ENCODE data around the gene MKS1. TPM values are rescaled to one million over a fixed set of nuclear protein-coding genes. Genes with fewer than 3 reads are reported as not detected.

MKS1 gene
- total RNA-seq, 2 donors from 2014 or later: 14.1 to 28.7 TPM

DNA sequence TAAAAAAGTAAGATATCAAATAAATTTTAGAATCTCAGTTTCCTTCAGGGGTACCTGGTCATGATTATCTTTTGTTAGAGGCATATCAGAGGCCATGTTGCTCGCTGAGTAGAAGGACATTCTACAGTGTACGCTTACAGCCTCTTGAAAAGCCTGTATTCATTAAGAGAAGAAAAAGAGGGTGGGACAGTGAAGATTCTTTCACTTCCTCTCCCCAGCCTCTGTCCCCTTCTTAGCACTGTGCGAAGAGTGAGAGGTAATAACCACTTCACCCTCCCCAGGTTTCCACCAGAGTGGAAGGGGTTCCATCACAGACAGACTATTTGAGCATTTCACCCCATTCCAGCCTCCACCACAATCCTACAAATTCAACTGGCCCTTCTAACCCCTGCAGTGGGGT is 14.5 kb upstream of the MKS1 start:
- Histone ChIP-seq H3K36me3 (no peaks in the 10 kb centered on the region), H3K9me3 (no peaks in the 10 kb centered on the region), H3K27me3 (replicated peaks; ENCODE audit: insufficient read depth) (no peaks in the 10 kb centered on the region), H3K4me3 (no peak overlapping the region), H3K27ac (no peak overlapping the region), H3K4me1 (replicated peaks) (no peaks in the 10 kb centered on the region)
- TF ChIP-seq POLR2AphosphoS5 (IDR thresholded peaks at IDR 0.05): no peak
- TF ChIP-seq, protein P1, sequence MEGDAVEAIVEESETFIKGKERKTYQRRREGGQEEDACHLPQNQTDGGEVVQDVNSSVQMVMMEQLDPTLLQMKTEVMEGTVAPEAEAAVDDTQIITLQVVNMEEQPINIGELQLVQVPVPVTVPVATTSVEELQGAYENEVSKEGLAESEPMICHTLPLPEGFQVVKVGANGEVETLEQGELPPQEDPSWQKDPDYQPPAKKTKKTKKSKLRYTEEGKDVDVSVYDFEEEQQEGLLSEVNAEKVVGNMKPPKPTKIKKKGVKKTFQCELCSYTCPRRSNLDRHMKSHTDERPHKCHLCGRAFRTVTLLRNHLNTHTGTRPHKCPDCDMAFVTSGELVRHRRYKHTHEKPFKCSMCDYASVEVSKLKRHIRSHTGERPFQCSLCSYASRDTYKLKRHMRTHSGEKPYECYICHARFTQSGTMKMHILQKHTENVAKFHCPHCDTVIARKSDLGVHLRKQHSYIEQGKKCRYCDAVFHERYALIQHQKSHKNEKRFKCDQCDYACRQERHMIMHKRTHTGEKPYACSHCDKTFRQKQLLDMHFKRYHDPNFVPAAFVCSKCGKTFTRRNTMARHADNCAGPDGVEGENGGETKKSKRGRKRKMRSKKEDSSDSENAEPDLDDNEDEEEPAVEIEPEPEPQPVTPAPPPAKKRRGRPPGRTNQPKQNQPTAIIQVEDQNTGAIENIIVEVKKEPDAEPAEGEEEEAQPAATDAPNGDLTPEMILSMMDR (IDR thresholded peaks at IDR 0.05): no peak
- no peak for TF ChIP-seq POLR2A (IDR thresholded peaks at IDR 0.05)
- DNase-seq (ENCODE audit: low spot score): no peak
- intact Hi-C loops (cut with DNase I): no loop called here
- 69% methylated on average over 3 of the region's 3 CpGs for WGBS

DNA sequence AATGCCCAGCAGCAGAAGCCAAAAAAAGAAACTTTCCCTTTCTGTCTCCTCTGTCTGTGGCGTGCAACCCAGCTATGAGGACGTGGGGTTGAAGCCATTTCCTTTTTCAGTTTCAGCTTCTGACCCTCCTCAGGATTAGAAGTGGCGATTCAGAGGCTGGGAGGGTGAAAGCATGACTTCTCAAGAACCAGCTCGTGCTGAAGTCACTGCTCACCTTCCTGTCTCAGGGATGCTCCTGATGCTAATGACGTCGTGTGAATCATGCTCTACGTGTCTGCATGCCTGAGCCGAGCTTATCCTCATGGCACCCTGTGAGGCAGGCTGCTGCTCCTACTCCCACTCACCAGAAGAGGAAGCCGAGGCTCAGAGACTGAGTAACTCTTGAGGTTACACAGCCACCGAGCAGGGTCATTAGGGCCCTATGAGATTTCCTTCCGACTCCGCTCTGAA is 13.7 kb upstream of the MKS1 start:
- Histone ChIP-seq H3K4me3 (no peak overlapping the region), H3K9me3 (no peaks in the 10 kb centered on the region), H3K36me3 (no peaks in the 10 kb centered on the region), H3K4me1 (replicated peaks) (no peaks in the 10 kb centered on the region), H3K27me3 (replicated peaks; ENCODE audit: insufficient read depth) (no peaks in the 10 kb centered on the region), H3K27ac (no peak overlapping the region)
- intact Hi-C loops (cut with DNase I): no loop called here
- WGBS: 54% methylated on average over 12 of the region's 12 CpGs
- no peak for TF ChIP-seq POLR2A (IDR thresholded peaks at IDR 0.05)
- TF ChIP-seq POLR2AphosphoS5 (IDR thresholded peaks at IDR 0.05): no peak
- TF ChIP-seq, protein P1 (IDR thresholded peaks at IDR 0.05): no peak
- no peak for DNase-seq (ENCODE audit: low spot score)

DNA sequence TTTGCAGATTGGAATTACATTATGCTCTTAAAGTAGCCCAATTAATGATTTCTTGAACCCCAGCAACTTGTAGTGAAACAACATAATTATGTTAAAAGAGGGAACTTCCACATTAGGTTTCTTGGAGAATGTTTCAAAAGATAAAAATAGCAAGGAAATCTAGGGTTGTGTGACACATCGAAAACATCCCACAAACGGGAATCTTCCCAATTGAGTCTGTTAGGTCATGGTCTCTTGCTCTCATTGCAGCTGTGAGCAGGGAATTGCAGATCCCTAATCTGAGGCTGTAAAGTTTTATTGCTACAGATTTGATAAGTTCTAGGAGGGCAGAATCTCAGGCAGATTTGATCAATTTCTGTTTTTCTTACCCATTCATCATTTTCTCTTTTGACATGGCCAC is 12.6 kb upstream of the MKS1 start:
- WGBS: 31% methylated on average over 2 of the region's 2 CpGs
- H3K27me3 ChIP-seq (replicated peaks; ENCODE audit: insufficient read depth): no peaks in the 10 kb centered on the region
- intact Hi-C loops (cut with DNase I): no loop called here

DNA sequence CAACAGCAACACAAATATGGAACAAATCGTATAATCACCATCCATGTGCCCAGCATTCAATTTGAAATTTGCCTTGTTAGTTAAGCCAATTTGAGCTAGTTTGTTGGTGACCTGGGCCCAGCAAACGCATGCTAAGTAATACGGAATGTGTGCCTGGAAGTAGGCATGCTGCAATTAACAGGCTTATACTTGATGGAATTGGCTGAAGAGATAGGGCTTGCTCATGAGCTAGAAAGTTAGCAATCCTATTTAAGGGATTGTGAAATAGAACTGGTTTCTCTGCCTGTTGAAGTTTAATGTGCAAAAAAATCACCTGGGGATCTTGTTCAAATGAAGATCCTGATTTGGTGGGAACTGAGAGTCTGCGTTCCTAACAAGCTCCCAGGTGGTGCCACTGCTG is 10.8 kb upstream of the MKS1 start:
- H3K4me3 ChIP-seq: no peak overlapping the region
- intact Hi-C loops (cut with DNase I): no loop called here
- H3K27me3 ChIP-seq (replicated peaks; ENCODE audit: insufficient read depth): no peaks in the 10 kb centered on the region
- DNase-seq (ENCODE audit: low spot score): no peak
- no peak overlapping the region for H3K27ac ChIP-seq
- WGBS: 88% methylated on average over 4 of the region's 4 CpGs
- no peaks in the 10 kb centered on the region for H3K4me1 ChIP-seq (replicated peaks)
- no peaks in the 10 kb centered on the region for H3K36me3 ChIP-seq
- no peak for TF ChIP-seq POLR2AphosphoS5 (IDR thresholded peaks at IDR 0.05)
- TF ChIP-seq POLR2A (IDR thresholded peaks at IDR 0.05): no peak
- TF ChIP-seq, protein P1 (IDR thresholded peaks at IDR 0.05): no peak
- no peaks in the 10 kb centered on the region for H3K9me3 ChIP-seq

More for the DNA sequence above, 12.6 kb upstream of the MKS1 start:
- no peak for DNase-seq (ENCODE audit: low spot score)
- Histone ChIP-seq H3K4me1 (replicated peaks) (no peaks in the 10 kb centered on the region), H3K27ac (no peak overlapping the region), H3K4me3 (no peak overlapping the region), H3K9me3 (no peaks in the 10 kb centered on the region), H3K36me3 (no peaks in the 10 kb centered on the region)
- TF ChIP-seq POLR2AphosphoS5 (IDR thresholded peaks at IDR 0.05) (no peak), POLR2A (IDR thresholded peaks at IDR 0.05) (no peak)
- TF ChIP-seq, protein P1 (IDR thresholded peaks at IDR 0.05): no peak

DNA sequence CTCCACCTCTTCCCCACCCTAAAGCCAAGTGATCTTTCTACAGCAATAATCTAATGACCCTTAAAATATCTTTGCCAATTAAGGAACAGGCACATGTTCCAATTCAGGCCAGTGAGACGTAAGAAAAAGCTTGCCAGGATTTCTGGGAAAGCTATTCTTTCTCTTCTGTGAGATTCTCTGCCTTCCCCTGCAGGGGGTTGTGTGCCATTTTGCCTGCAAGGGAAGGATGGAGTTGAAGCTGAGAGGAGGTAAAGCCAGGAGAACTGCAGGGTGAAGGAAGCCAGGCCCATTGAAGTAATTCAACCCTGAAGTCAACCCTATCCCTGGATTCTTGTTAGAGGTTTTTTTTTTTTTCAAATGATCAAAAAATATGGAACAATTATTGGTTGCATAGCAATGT is 10.3 kb upstream of the MKS1 start:
- Histone ChIP-seq H3K4me3 (no peak overlapping the region), H3K27me3 (replicated peaks; ENCODE audit: insufficient read depth) (no peaks in the 10 kb centered on the region), H3K9me3 (no peaks in the 10 kb centered on the region), H3K36me3 (no peaks in the 10 kb centered on the region), H3K4me1 (replicated peaks) (no peaks in the 10 kb centered on the region), H3K27ac (no peak overlapping the region)
- no peak for TF ChIP-seq POLR2A (IDR thresholded peaks at IDR 0.05)
- TF ChIP-seq POLR2AphosphoS5 (IDR thresholded peaks at IDR 0.05): no peak
- TF ChIP-seq, protein P1 (IDR thresholded peaks at IDR 0.05): no peak
- WGBS: 74% methylated on average over 1 of the region's 1 CpG
- no peak for DNase-seq (ENCODE audit: low spot score)
- intact Hi-C loops (cut with DNase I): no loop called here

Measured in prostate gland (tissue), 2 donors.